Keratinocyte (primary cell): ENCODE measurements around the gene LLGL1.

ENCODE experiments used
- EZH2 ChIP-seq: IDR thresholded peaks from one replicate; pipeline ENCODE4 v1.6.1; 2012; ENCODE audit warnings: inconsistent platforms, mild to moderate bottlenecking, low read length, moderate library complexity
- TF ChIP-seq, protein P1 (sequence below), 3 experiments: IDR thresholded peaks in 1 of 3; conservative IDR thresholded peaks in 1 of 3; optimal IDR thresholded peaks in 1 of 3; 2 replicates in 2 of 3; 3 replicates in 1 of 3; pipeline versions ENCODE3 to v1.5.1; 2011; ENCODE audit warnings: low read length in 3 of 3, mild to moderate bottlenecking in 3 of 3, moderate library complexity in 2 of 3, control low read depth in 1 of 3, inconsistent platforms in 1 of 3; ENCODE audit not compliant: insufficient read depth in 2 of 3; ENCODE audit errors: extremely low read depth in 1 of 3

GRCh38 chr17:18256776-18257175 lies 31.3 kb downstream of the LLGL1 start:
- TF ChIP-seq, protein P1, sequence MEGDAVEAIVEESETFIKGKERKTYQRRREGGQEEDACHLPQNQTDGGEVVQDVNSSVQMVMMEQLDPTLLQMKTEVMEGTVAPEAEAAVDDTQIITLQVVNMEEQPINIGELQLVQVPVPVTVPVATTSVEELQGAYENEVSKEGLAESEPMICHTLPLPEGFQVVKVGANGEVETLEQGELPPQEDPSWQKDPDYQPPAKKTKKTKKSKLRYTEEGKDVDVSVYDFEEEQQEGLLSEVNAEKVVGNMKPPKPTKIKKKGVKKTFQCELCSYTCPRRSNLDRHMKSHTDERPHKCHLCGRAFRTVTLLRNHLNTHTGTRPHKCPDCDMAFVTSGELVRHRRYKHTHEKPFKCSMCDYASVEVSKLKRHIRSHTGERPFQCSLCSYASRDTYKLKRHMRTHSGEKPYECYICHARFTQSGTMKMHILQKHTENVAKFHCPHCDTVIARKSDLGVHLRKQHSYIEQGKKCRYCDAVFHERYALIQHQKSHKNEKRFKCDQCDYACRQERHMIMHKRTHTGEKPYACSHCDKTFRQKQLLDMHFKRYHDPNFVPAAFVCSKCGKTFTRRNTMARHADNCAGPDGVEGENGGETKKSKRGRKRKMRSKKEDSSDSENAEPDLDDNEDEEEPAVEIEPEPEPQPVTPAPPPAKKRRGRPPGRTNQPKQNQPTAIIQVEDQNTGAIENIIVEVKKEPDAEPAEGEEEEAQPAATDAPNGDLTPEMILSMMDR (optimal IDR thresholded peaks at IDR 0.05 in 1 of 3, IDR thresholded peaks at IDR 0.05 in 1 of 3, conservative IDR thresholded peaks at IDR 0.05 in 1 of 3; ENCODE audit: extremely low read depth in 1 of 3, insufficient read depth in 2 of 3, low read length in 3 of 3): no peak
- no peak for TF ChIP-seq EZH2
